ENCODE measurements around the gene CCNA2. TPM values are rescaled to one million over a fixed set of nuclear protein-coding genes. Genes with fewer than 3 reads are reported as not detected.

Gene CCNA2
- polyA plus RNA-seq, 1 experiment: 18.6 TPM

DNA sequence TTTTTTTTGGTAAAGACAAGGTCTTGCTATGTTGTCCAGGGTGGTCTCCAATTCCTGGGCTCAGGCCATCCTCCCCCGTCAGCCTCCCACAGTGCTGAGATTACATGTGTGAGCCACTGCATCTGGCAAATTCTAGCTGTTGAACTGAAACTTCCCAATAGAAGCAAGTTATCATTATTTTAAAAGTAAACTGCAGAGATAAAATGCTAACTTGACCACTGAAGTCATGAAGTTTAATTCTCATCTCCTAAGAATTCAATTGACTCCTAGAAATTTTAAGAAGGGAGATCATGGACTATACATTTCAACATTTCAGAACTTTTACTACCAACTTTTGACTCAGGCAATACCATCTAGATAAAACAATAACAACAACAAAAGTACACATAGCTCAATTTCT is 34.2 kb downstream of the CCNA2 start:
- CTCF ChIA-PET: interaction anchor here (1.1 to 2.1 kb wide), 4 partner anchors 11 to 113 kb away, joined by 3 to 11 read pairs (median 6); partner anchors contain the start of gene SMIM43
- no peaks in the 10 kb centered on the region for H3K27me3 ChIP-seq (ENCODE audit: control insufficient read depth, insufficient read depth, low read length)
- H3K4me3 ChIP-seq (ENCODE audit: low read depth, low read length): no peak overlapping the region
- POLR2A ChIA-PET: interaction anchor here (1.2 to 3.0 kb wide), 4 partner anchors 11 to 78 kb away, joined by 4 to 18 read pairs (median 4); partner anchors contain the start of gene EXOSC9
- H3K9me3 ChIP-seq (ENCODE audit: control insufficient read depth, insufficient read depth, low read length): no peaks in the 10 kb centered on the region
- DNase-seq (ENCODE audit: low read depth, low spot score): no peak
- H3K27ac ChIP-seq (ENCODE audit: low read depth, low read length): peak overlapping the region; percentile 66
- TF ChIP-seq CTCF (IDR thresholded peaks at IDR 0.05; ENCODE audit: low read depth, low read length): no peak

GRCh38 chr4:121788896-121789295 is 34.8 kb downstream of the CCNA2 start:
- H3K9me3 ChIP-seq (ENCODE audit: control insufficient read depth, insufficient read depth, low read length): no peaks in the 10 kb centered on the region
- ChIA-PET POLR2A (no interaction called here), CTCF (interaction anchor here (0.6 to 1.6 kb wide), 3 partner anchors 11 to 240 kb away, joined by 4 to 11 read pairs (median 5); no protein-coding TSS in a partner anchor)
- TF ChIP-seq CTCF (IDR thresholded peaks at IDR 0.05; ENCODE audit: low read depth, low read length): no peak
- H3K4me3 ChIP-seq (ENCODE audit: low read depth, low read length): no peak overlapping the region
- no peaks in the 10 kb centered on the region for H3K27me3 ChIP-seq (ENCODE audit: control insufficient read depth, insufficient read depth, low read length)
- H3K27ac ChIP-seq (ENCODE audit: low read depth, low read length): peak overlapping the region; percentile 66
- no peak for DNase-seq (ENCODE audit: low read depth, low spot score)

DNA sequence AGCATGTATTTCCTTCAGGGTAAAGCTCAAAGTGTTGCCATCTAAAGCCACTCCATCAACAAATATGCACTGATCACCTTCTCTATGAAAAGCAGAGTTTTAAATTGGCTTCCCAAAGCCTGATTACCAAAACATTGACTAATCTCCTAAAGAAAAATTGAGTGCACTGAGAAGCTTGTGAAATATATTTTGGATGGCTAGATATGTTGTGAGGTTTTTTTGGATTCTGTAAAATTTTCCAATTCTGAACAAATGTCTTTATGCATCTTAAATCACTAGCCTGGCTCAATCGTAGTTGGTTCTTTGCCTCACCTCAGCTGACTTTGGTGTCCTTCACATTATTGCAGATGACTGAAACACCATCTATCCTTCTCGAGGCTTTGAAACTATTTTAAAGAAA is 37.5 kb downstream of the CCNA2 start:
- TF ChIP-seq CTCF (IDR thresholded peaks at IDR 0.05; ENCODE audit: low read depth, low read length): no peak
- no peaks in the 10 kb centered on the region for H3K9me3 ChIP-seq (ENCODE audit: control insufficient read depth, insufficient read depth, low read length)
- CTCF ChIA-PET: interaction anchor here (0.6 to 2.0 kb wide), 3 partner anchors 48 to 89 kb away, joined by 3 to 4 read pairs (median 3); partner anchors contain the start of gene ANXA5
- DNase-seq (ENCODE audit: low read depth, low spot score): no peak
- no peak overlapping the region for H3K4me3 ChIP-seq (ENCODE audit: low read depth, low read length)
- no peak overlapping the region for H3K27ac ChIP-seq (ENCODE audit: low read depth, low read length)
- POLR2A ChIA-PET: no interaction called here
- H3K27me3 ChIP-seq (ENCODE audit: control insufficient read depth, insufficient read depth, low read length): no peaks in the 10 kb centered on the region

GRCh38 chr4:121785479-121785878 is 38.2 kb downstream of the CCNA2 start:
- Histone ChIP-seq H3K27me3 (ENCODE audit: control insufficient read depth, insufficient read depth, low read length) (no peaks in the 10 kb centered on the region), H3K4me3 (ENCODE audit: low read depth, low read length) (no peak overlapping the region), H3K9me3 (ENCODE audit: control insufficient read depth, insufficient read depth, low read length) (no peaks in the 10 kb centered on the region), H3K27ac (ENCODE audit: low read depth, low read length) (peak overlapping the region; percentile 87)
- CTCF ChIA-PET: interaction anchor here (1.2 kb wide), 1 partner anchor 88 kb away, joined by 3 read pairs; the partner anchor contains the start of gene ANXA5
- no peak for TF ChIP-seq CTCF (IDR thresholded peaks at IDR 0.05; ENCODE audit: low read depth, low read length)
- no peak for DNase-seq (ENCODE audit: low read depth, low spot score)
- POLR2A ChIA-PET: no interaction called here

DNA sequence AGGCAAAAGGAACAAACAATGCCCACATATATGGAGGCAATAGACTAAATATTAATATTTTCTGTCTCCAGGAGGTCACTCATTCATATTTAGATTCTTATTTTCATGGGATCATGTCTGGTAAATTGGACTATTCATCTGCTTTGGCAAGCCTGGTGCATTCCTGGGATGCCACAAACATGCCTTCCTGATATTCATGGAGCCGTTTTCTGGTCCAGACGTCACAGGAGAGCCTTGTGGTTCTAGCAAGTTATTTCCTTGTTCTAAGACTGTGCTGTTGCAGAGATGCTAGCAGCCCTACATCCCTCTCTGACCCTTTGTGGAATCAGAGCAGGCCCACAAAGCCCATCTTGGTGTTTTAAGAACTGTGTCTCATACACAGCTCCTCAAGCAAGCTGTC is 38.7 kb downstream of the CCNA2 start:
- no peak overlapping the region for H3K4me3 ChIP-seq (ENCODE audit: low read depth, low read length)

More for the DNA sequence above, 38.7 kb downstream of the CCNA2 start:
- ChIA-PET POLR2A (no interaction called here), CTCF (interaction anchor here (1.2 kb wide), 1 partner anchor 88 kb away, joined by 3 read pairs; the partner anchor contains the start of gene ANXA5)
- TF ChIP-seq CTCF (IDR thresholded peaks at IDR 0.05; ENCODE audit: low read depth, low read length): no peak
- peak; percentile 79 for DNase-seq (ENCODE audit: low read depth, low spot score)
- H3K27ac ChIP-seq (ENCODE audit: low read depth, low read length): peak overlapping the region; percentile 87
- no peaks in the 10 kb centered on the region for H3K27me3 ChIP-seq (ENCODE audit: control insufficient read depth, insufficient read depth, low read length)
- no peaks in the 10 kb centered on the region for H3K9me3 ChIP-seq (ENCODE audit: control insufficient read depth, insufficient read depth, low read length)
